Sigmoid colon (tissue), 7 donors: Measurements from ENCODE around the gene CLEC2L. TPM values are rescaled to one million over a fixed set of nuclear protein-coding genes. Genes with fewer than 3 reads are reported as not detected.

Source experiments
- DNase-seq: peaks from one replicate; pipeline ENCODE4 v3.0.0-alpha.2; 2019
- H3K27ac ChIP-seq, 4 donors: fragments of 200-600 bp; sonication (generic); one replicate each; pipeline ENCODE4 v1.5.1; 2016 to 2019; ENCODE audit warnings: mild to moderate bottlenecking in 1 of 4
- H3K27me3 ChIP-seq, 3 donors: fragments of 200-600 bp; sonication (generic); one replicate each; pipeline ENCODE4 v1.5.1; 2019; ENCODE audit warnings: mild to moderate bottlenecking in 1 of 3
- H3K36me3 ChIP-seq, 4 donors: fragments of 200-600 bp; sonication (generic); one replicate each; pipeline ENCODE4 v1.5.1; 2016 to 2019
- H3K4me1 ChIP-seq, 4 donors: fragments of 200-600 bp; sonication (generic); one replicate each; pipeline ENCODE4 v1.5.1; 2017 to 2019
- H3K4me3 ChIP-seq, 4 donors: fragments of 200-600 bp; sonication (generic); one replicate each; pipeline ENCODE4 v1.5.1; 2017 to 2019; ENCODE audit warnings: mild to moderate bottlenecking in 2 of 4, moderate library complexity in 1 of 4
- H3K9me3 ChIP-seq, 4 donors: fragments of 200-600 bp in 3 of 4; sonication (generic) in 3 of 4; one replicate each; pipeline versions ENCODE4 v1.5.1 to v1.6.1; 2013 to 2019
- EP300 ChIP-seq, 4 donors: sonication (generic); formaldehyde crosslinking; IDR thresholded peaks; one replicate each; pipeline ENCODE4 v1.6.1; 2017; ENCODE audit warnings: antibody characterized with exemption in 4 of 4
- POLR2A ChIP-seq, 2 donors: fragments of 450-650 bp; IDR thresholded peaks; one replicate each; pipeline ENCODE4 v1.6.1; 2016; ENCODE audit warnings: antibody characterized with exemption in 2 of 2, mild to moderate bottlenecking in 2 of 2, moderate library complexity in 2 of 2
- POLR2AphosphoS5 ChIP-seq, 4 donors: sonication (generic); formaldehyde crosslinking; IDR thresholded peaks; one replicate each; pipeline ENCODE4 v1.6.1; 2017; ENCODE audit warnings: antibody characterized with exemption in 4 of 4
- WGBS, 2 donors: extraction: QIAGEN DNeasy Blood & Tissue Kit; methylation state at CpG; one replicate each; pipeline ENCODE4 v1.1.7; 2013; 5-methylcytosine and 5-hydroxymethylcytosine counted together
- intact Hi-C: fragments of 100-400 bp; cut with DNase I; formaldehyde crosslinking; loops from one replicate; pipeline ENCODE4 v1.15.1; 2023
- polyA plus RNA-seq, 3 donors: library from polyadenylated mRNA; stranded (reverse); fragments of 200-250 nt; gene quantifications; one replicate each; pipeline ENCODE4 v1.2.3, GENCODE V29; 2013
- total RNA-seq, 4 donors: library from RNA; depleted of rRNA; stranded (reverse); fragments of >200 nt; gene quantifications; one replicate each; pipeline ENCODE4 v1.1.0, GENCODE V29; 2016
- TF ChIP-seq, protein P1 (sequence below), 4 experiments: fragments of 450-650 bp in 3 of 4; fragments of 200-600 bp in 1 of 4; IDR thresholded peaks; one replicate each; pipeline ENCODE4 v1.5.1; 2016 to 2019; ENCODE audit warnings: antibody characterized with exemption in 4 of 4, mild to moderate bottlenecking in 3 of 4, moderate library complexity in 2 of 4
- donor health status: healthy with polysubstance abuse.
- donor health status: Bipolar disorder and iron deficiency.
- donor health status: healthy.

The CLEC2L gene
- total and polyA plus RNA-seq, 7 donors = 0.38 to 10.0 TPM; not detected in 5

DNA sequence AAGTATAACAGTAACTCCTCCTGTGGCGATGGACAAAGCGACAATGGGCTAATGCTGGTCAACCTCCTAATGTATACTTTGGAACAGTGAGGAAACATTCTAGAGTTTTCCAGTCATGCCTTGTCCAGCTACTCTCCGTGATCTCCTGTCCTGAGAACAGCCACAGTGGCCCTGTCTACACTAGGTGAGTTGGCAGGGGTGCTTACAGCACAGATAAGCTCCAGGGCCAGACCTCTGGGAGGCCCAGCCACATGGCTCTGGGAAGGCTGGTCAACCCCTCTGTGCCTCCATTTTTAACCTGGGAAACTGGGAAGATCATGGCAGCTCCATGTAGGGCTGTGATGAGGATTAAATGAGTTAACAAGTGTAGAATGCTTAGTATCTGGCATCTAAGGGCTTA lies 57.0 kb downstream of the CLEC2L start:
- H3K9me3 ChIP-seq = no peaks in the 10 kb centered on the region
- no peaks in the 10 kb centered on the region for H3K27me3 ChIP-seq
- WGBS, 2 donors = 97 to 98% methylated on average over 3 of the region's 3 CpGs
- TF ChIP-seq, protein P1, sequence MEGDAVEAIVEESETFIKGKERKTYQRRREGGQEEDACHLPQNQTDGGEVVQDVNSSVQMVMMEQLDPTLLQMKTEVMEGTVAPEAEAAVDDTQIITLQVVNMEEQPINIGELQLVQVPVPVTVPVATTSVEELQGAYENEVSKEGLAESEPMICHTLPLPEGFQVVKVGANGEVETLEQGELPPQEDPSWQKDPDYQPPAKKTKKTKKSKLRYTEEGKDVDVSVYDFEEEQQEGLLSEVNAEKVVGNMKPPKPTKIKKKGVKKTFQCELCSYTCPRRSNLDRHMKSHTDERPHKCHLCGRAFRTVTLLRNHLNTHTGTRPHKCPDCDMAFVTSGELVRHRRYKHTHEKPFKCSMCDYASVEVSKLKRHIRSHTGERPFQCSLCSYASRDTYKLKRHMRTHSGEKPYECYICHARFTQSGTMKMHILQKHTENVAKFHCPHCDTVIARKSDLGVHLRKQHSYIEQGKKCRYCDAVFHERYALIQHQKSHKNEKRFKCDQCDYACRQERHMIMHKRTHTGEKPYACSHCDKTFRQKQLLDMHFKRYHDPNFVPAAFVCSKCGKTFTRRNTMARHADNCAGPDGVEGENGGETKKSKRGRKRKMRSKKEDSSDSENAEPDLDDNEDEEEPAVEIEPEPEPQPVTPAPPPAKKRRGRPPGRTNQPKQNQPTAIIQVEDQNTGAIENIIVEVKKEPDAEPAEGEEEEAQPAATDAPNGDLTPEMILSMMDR (IDR thresholded peaks at IDR 0.05) = no peak
- TF ChIP-seq POLR2A (IDR thresholded peaks at IDR 0.05) (no peak), POLR2AphosphoS5 (IDR thresholded peaks at IDR 0.05) (no peak), EP300 (IDR thresholded peaks at IDR 0.05) (no peak)
- peaks cover 12 to 73% (median 37%) of the 10 kb centered on the region in 4 donors for H3K36me3 ChIP-seq
- H3K4me3 ChIP-seq = no peak overlapping the region
- no peak overlapping the region for H3K27ac ChIP-seq
- no peaks in the 10 kb centered on the region for H3K4me1 ChIP-seq
- DNase-seq = no peak
- intact Hi-C loops = no loop called here

DNA sequence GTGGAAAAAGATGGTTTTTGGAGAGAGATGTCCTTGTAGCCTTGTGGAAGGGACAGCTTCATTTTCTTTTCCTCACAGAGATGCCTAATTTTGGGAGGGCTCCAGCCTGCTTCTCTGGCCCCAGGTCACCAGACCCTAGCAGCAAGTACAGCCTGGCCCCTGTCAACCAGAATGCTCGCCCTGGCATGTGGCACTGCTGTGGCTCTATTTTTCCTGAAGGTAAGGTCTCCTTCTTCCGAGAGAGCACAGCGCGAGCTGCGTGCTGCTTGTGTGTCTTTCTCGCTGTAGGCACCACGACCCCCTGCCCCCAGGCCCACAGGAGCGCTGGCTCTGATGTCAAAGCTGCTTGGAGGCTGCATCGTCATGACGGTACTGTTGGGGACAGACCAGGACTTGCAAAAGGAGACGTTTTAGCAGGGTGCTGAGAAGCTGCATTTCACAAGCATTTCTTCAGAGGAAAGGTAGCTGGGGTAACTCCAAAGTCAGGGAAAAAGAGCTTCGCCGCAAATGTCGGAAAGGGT lies 58.7 kb downstream of the CLEC2L start:
- Histone ChIP-seq H3K4me3 (no peak overlapping the region), H3K27me3 (no peaks in the 10 kb centered on the region), H3K36me3 (peaks cover 12 to 76% (median 37%) of the 10 kb centered on the region in 4 donors), H3K4me1 (no peaks in the 10 kb centered on the region), H3K27ac (no peak overlapping the region), H3K9me3 (no peaks in the 10 kb centered on the region)
- intact Hi-C loops = no loop called here
- DNase-seq = no peak
- TF ChIP-seq POLR2A (IDR thresholded peaks at IDR 0.05) = no peak
- TF ChIP-seq, protein P1 (IDR thresholded peaks at IDR 0.05) = no peak
- no peak for TF ChIP-seq EP300 (IDR thresholded peaks at IDR 0.05)
- no peak for TF ChIP-seq POLR2AphosphoS5 (IDR thresholded peaks at IDR 0.05)
- 87 to 93% methylated on average over 14 of the region's 14 CpGs for WGBS, 2 donors

DNA sequence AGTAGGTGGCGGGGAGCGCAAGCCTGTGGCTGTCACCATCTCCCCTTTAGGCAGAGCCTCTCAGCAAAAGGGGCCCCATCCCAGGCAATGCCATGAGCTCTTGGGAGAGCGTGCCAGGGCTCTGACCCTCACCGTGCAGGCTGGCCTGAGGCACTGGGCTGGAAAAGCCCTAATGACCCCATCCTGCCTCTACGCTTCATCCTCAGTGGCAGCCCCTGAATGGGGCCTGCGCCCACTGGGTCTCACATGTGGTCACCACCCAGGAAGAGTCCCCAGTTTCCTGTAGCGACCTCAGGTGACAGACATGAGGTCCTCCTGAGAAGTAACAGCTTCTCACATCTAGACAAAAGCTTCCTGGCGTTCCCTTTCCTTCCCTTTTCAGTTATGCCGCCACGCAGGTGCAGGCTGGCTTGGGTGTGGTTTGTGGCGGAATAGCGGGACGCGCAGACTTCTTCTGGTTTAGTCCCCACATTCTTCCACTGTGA lies 59.2 kb downstream of the CLEC2L start:
- Histone ChIP-seq H3K27ac (no peak overlapping the region), H3K9me3 (no peaks in the 10 kb centered on the region), H3K36me3 (peaks cover 12 to 76% (median 37%) of the 10 kb centered on the region in 4 donors), H3K27me3 (no peaks in the 10 kb centered on the region), H3K4me1 (no peaks in the 10 kb centered on the region), H3K4me3 (no peak overlapping the region)
- TF ChIP-seq EP300 (IDR thresholded peaks at IDR 0.05) (no peak), POLR2A (IDR thresholded peaks at IDR 0.05) (no peak), POLR2AphosphoS5 (IDR thresholded peaks at IDR 0.05) (no peak)
- TF ChIP-seq, protein P1 (IDR thresholded peaks at IDR 0.05) = no peak
- WGBS, 2 donors = 72 to 92% methylated on average over 14 of the region's 14 CpGs
- DNase-seq = no peak
- intact Hi-C loops = no loop called here

- no peak for DNase-seq
- no peaks in the 10 kb centered on the region for H3K27me3 ChIP-seq
- H3K36me3 ChIP-seq = peaks cover 12 to 73% (median 37%) of the 10 kb centered on the region in 4 donors
- no peak overlapping the region for H3K27ac ChIP-seq
- H3K9me3 ChIP-seq = no peaks in the 10 kb centered on the region
- no peak overlapping the region for H3K4me3 ChIP-seq
- TF ChIP-seq POLR2A (IDR thresholded peaks at IDR 0.05) = no peak
- TF ChIP-seq EP300 (IDR thresholded peaks at IDR 0.05) = no peak
- no peak for TF ChIP-seq POLR2AphosphoS5 (IDR thresholded peaks at IDR 0.05)
- TF ChIP-seq, protein P1 (IDR thresholded peaks at IDR 0.05) = no peak
- H3K4me1 ChIP-seq = no peaks in the 10 kb centered on the region
- intact Hi-C loops = no loop called here
- 88 to 94% methylated on average over 15 of the region's 15 CpGs for WGBS, 2 donors
Measured at GRCh38 chr7:139583826-139584553, 60.5 kb downstream of the CLEC2L start.
